PC-9 (cell line): ENCODE data around the gene PRSS50.

Experiments used
- EZH2 ChIP-seq: fragments of 200-600 bp; sonication (generic); IDR thresholded peaks from 2 replicates; pipeline ENCODE4 v1.8.0; 2017; ENCODE audit warnings: antibody characterized with exemption, low read depth
- TF ChIP-seq, protein P1 (sequence below): fragments of 200-600 bp; sonication (generic); conservative IDR thresholded peaks from 2 replicates; pipeline ENCODE4 v1.6.1; 2017; ENCODE audit warnings: mixed run types, antibody characterized with exemption, mild to moderate bottlenecking, moderate library complexity

DNA sequence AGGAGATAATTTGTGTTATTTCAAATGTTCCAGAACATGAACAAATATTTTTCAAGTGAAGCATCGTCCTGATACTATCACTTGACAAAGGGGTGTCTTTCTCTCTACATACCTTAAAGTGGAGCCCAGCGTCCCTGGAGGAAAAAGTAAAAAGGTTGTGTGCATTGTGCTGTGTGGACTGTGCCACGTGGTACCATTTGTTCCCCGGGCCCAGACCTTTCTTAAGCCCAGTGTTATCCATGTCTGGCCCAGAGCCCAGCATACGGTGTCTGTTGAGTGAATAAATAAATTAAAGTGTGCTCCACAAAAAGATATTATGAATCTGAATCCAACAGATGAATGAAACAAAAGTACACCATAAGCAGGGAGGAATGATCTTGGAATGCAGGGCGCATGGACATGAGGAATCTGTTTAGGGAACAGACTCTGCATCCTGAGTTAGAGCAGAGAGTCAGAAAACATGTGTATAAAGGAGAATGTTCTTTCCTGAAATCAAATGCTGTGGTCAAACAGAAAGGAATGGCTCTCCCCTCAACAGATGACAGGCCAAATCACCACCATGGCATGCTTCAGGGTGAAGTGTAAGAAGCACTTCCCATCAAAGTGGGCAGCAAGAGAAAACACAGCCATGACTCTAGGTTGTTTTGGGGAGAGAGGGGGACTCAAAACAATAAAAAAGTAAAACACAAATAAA, 8.1 kb upstream of the PRSS50 start:
- TF ChIP-seq, protein P1, sequence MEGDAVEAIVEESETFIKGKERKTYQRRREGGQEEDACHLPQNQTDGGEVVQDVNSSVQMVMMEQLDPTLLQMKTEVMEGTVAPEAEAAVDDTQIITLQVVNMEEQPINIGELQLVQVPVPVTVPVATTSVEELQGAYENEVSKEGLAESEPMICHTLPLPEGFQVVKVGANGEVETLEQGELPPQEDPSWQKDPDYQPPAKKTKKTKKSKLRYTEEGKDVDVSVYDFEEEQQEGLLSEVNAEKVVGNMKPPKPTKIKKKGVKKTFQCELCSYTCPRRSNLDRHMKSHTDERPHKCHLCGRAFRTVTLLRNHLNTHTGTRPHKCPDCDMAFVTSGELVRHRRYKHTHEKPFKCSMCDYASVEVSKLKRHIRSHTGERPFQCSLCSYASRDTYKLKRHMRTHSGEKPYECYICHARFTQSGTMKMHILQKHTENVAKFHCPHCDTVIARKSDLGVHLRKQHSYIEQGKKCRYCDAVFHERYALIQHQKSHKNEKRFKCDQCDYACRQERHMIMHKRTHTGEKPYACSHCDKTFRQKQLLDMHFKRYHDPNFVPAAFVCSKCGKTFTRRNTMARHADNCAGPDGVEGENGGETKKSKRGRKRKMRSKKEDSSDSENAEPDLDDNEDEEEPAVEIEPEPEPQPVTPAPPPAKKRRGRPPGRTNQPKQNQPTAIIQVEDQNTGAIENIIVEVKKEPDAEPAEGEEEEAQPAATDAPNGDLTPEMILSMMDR, result no peak
- TF ChIP-seq EZH2, result no peak
